HepG2 (cell line): Measurements from ENCODE around the gene CYSRT1. TPM values are rescaled to one million over a fixed set of nuclear protein-coding genes. Genes with fewer than 3 reads are reported as not detected.

Experiments used
- FOXJ3 ChIP-seq: sonication (generic); formaldehyde crosslinking; IDR thresholded peaks from 2 replicates; pipeline ENCODE4 v1.4.0; 2020; ENCODE audit warnings: missing genetic modification reagents, mild to moderate bottlenecking, borderline replicate concordance
- HMGXB4 ChIP-seq, 2 experiments: sonication (generic) in 1 of 2; formaldehyde crosslinking in 1 of 2; IDR thresholded peaks; 2 replicates each; pipeline versions ENCODE4 v1.4.0 to v1.6.1; 2018 to 2020; ENCODE audit warnings: missing genetic modification reagents in 2 of 2, borderline replicate concordance in 1 of 2, low read depth in 1 of 2, mild to moderate bottlenecking in 1 of 2, missing biosample characterization in 1 of 2
- KIAA2018 ChIP-seq: sonication (generic); formaldehyde crosslinking; IDR thresholded peaks from 2 replicates; pipeline ENCODE4 v1.5.0; 2020; ENCODE audit warnings: mild to moderate bottlenecking, missing genetic modification reagents, borderline replicate concordance
- KLF15 ChIP-seq: sonication (generic); formaldehyde crosslinking; IDR thresholded peaks from 2 replicates; pipeline ENCODE4 v1.8.1; 2023; ENCODE audit warnings: borderline replicate concordance, mild to moderate bottlenecking, inconsistent platforms, missing genetic modification reagents, mixed read lengths
- KLF9 ChIP-seq: IDR thresholded peaks from 2 replicates; pipeline ENCODE4 v1.6.1; 2016; ENCODE audit warnings: low read depth
- PBX2 ChIP-seq: IDR thresholded peaks from 2 replicates; pipeline ENCODE4 v1.6.1; 2016; ENCODE audit warnings: control low read depth
- SP4 ChIP-seq: sonication (generic); formaldehyde crosslinking; IDR thresholded peaks from 2 replicates; pipeline ENCODE4 v1.8.1; 2023; ENCODE audit warnings: mild to moderate bottlenecking, missing genetic modification reagents
- SYNCRIP ChIP-seq: fragments of 200-400 bp; formaldehyde crosslinking; IDR thresholded peaks from 2 replicates; pipeline ENCODE4 v1.6.1; 2018; ENCODE audit warnings: mild to moderate bottlenecking, low read depth, low read length; ENCODE audit not compliant: insufficient read depth
- TCF7 ChIP-seq: sonication (generic); IDR thresholded peaks from 2 replicates; pipeline ENCODE4 v1.6.1; 2016; ENCODE audit warnings: antibody characterized with exemption, low read depth
- ZBTB14 ChIP-seq: sonication (generic); formaldehyde crosslinking; IDR thresholded peaks from 2 replicates; pipeline ENCODE4 v1.4.0; 2020; ENCODE audit warnings: missing genetic modification reagents
- ZNF225 ChIP-seq: sonication (generic); formaldehyde crosslinking; IDR thresholded peaks from 2 replicates; pipeline ENCODE4 v1.4.0; 2020; ENCODE audit warnings: mild to moderate bottlenecking, missing genetic modification reagents
- ZNF800 ChIP-seq: sonication (generic); formaldehyde crosslinking; IDR thresholded peaks from 2 replicates; pipeline ENCODE4 v1.4.0; 2020; ENCODE audit warnings: missing genetic modification reagents
- polyA plus RNA-seq, 8 experiments: library from polyadenylated mRNA; depleted of rRNA in 3 of 8; stranded (reverse) in 7 of 8; unstranded in 1 of 8; fragments of >200 nt; fragmentation: Illumina TruSeq in 4 of 8; extraction: Trizol in 4 of 8; gene quantifications; 2 replicates each; pipeline versions ENCODE4 v1.2.1 to v1.2.3, GENCODE V29; 2011 to 2016; ENCODE audit warnings: low read depth in 4 of 8, missing spikeins in 1 of 8, mixed read lengths in 1 of 8; ENCODE audit not compliant: insufficient read depth in 1 of 8
- total RNA-seq, 5 experiments: library from RNA; depleted of rRNA; stranded (reverse); fragments of >200 nt; fragmentation: Illumina TruSeq; extraction: Trizol; gene quantifications; 2 replicates each; pipeline ENCODE4 v1.2.3, GENCODE V29; 2016; ENCODE audit warnings: low read depth in 1 of 5

The CYSRT1 gene
- total and polyA plus RNA-seq, 2 of the 13 experiments (the other 11 are each of a cell fraction or from before 2014, with no cell fraction given) = 1.5 to 2.1 TPM

- no peak for TF ChIP-seq TCF7
- no peak for TF ChIP-seq KLF15 (CRISPR knock-in tag)
- 0 out of 2 replicates have a peak, but pooled peaks have one; percentile 38 for TF ChIP-seq PBX2
- peak; percentile 13; the same call in 1 of the 2 replicates for TF ChIP-seq ZBTB14 (CRISPR knock-in tag)
- peak; percentile 82; the same call in 1 of the 2 replicates for TF ChIP-seq ZNF800 (CRISPR knock-in tag)
- TF ChIP-seq FOXJ3 (CRISPR knock-in tag) = peak; percentile 61; the same call in 1 of the 2 replicates
- TF ChIP-seq SYNCRIP = no peak
- TF ChIP-seq SP4 = peak; percentile 94
- peak; percentile 60; the same call in 1 of the 2 replicates for TF ChIP-seq KLF9 (CRISPR knock-in tag)
- no peak for TF ChIP-seq KIAA2018 (CRISPR knock-in tag)
- peak; percentile 75; the same call in 1 of the 2 replicates for TF ChIP-seq ZNF225 (CRISPR knock-in tag)
- TF ChIP-seq HMGXB4 (CRISPR knock-in tag; IDR thresholded peaks at IDR 0.05; ENCODE audit: borderline replicate concordance in 1 of 2, low read depth in 1 of 2) = peak; percentile 40 to 69; a peak in 2 of 4 replicates
Observed at GRCh38 chr9:137200311-137201204, 24.4 kb upstream of the CYSRT1 start, which contains the start of gene TPRN (continued).
